Measurements from ENCODE around the gene PPP3R1. TPM values are rescaled to one million over a fixed set of nuclear protein-coding genes. Genes with fewer than 3 reads are reported as not detected.

The PPP3R1 gene
- total RNA-seq, 3 donors from 2014 or later = 73.5 to 84.0 (median 74.2) TPM

- Mint-ChIP-seq H3K27me3 (ENCODE audit: low read depth) (no peaks in the 10 kb centered on the region), H3K36me3 (ENCODE audit: insufficient read depth) (peaks cover 22% of the 10 kb centered on the region), H3K4me3 (no peak overlapping the region), H3K9me3 (no peaks in the 10 kb centered on the region), H3K4me1 (ENCODE audit: low read depth) (peaks cover 13% of the 10 kb centered on the region)
- ATAC-seq = no peak
- DNase-seq = no peak
Measured at GRCh38 chr2:68172990-68173700, 79.2 kb downstream of the PPP3R1 start.

GRCh38 chr2:68172521-68172920, 79.8 kb downstream of the PPP3R1 start:
- DNase-seq = no peak
- H3K36me3 Mint-ChIP-seq (ENCODE audit: insufficient read depth) = peaks cover 26% of the 10 kb centered on the region
- no peak for ATAC-seq
- H3K4me3 Mint-ChIP-seq = no peak overlapping the region
- peaks cover 14% of the 10 kb centered on the region for H3K4me1 Mint-ChIP-seq (ENCODE audit: low read depth)
- H3K27me3 Mint-ChIP-seq (ENCODE audit: low read depth) = no peaks in the 10 kb centered on the region
- H3K9me3 Mint-ChIP-seq = no peaks in the 10 kb centered on the region

- DNase-seq = no peak
- Mint-ChIP-seq H3K9me3 (no peaks in the 10 kb centered on the region), H3K4me1 (ENCODE audit: low read depth) (peaks cover 14% of the 10 kb centered on the region), H3K27me3 (ENCODE audit: low read depth) (no peaks in the 10 kb centered on the region), H3K36me3 (ENCODE audit: insufficient read depth) (peaks cover 28% of the 10 kb centered on the region), H3K4me3 (no peak overlapping the region)
- no peak for ATAC-seq
Measured at GRCh38 chr2:68171684-68172083, 80.6 kb downstream of the PPP3R1 start.

GRCh38 chr2:68171146-68171545, 81.2 kb downstream of the PPP3R1 start:
- H3K27me3 Mint-ChIP-seq (ENCODE audit: low read depth) = no peaks in the 10 kb centered on the region
- peaks cover 31% of the 10 kb centered on the region for H3K36me3 Mint-ChIP-seq (ENCODE audit: insufficient read depth)
- H3K4me1 Mint-ChIP-seq (ENCODE audit: low read depth) = peaks cover 14% of the 10 kb centered on the region
- H3K9me3 Mint-ChIP-seq = no peaks in the 10 kb centered on the region
- ATAC-seq = no peak
- no peak overlapping the region for H3K4me3 Mint-ChIP-seq
- no peak for DNase-seq

GRCh38 chr2:68169308-68169707, 83.0 kb downstream of the PPP3R1 start:
- Mint-ChIP-seq H3K4me3 (no peak overlapping the region), H3K27me3 (ENCODE audit: low read depth) (no peaks in the 10 kb centered on the region), H3K4me1 (ENCODE audit: low read depth) (peaks cover 14% of the 10 kb centered on the region), H3K9me3 (no peaks in the 10 kb centered on the region), H3K36me3 (ENCODE audit: insufficient read depth) (peaks cover 32% of the 10 kb centered on the region)
- DNase-seq (no peak), ATAC-seq (peak; percentile 30 to 59)

GRCh38 chr2:68167186-68167585, 85.1 kb downstream of the PPP3R1 start:
- peaks cover 37% of the 10 kb centered on the region for H3K36me3 Mint-ChIP-seq (ENCODE audit: insufficient read depth)
- H3K27me3 Mint-ChIP-seq (ENCODE audit: low read depth) = no peaks in the 10 kb centered on the region
- H3K9me3 Mint-ChIP-seq = no peaks in the 10 kb centered on the region
- no peak overlapping the region for H3K4me3 Mint-ChIP-seq
- DNase-seq = no peak
- peaks cover 4% of the 10 kb centered on the region for H3K4me1 Mint-ChIP-seq (ENCODE audit: low read depth)
- ATAC-seq = no peak

GRCh38 chr2:68163641-68164040, 88.7 kb downstream of the PPP3R1 start:
- DNase-seq (no peak), ATAC-seq (no peak)
- Mint-ChIP-seq H3K9me3 (no peaks in the 10 kb centered on the region), H3K4me1 (ENCODE audit: low read depth) (peaks cover 18% of the 10 kb centered on the region), H3K4me3 (no peak overlapping the region), H3K36me3 (ENCODE audit: insufficient read depth) (peaks cover 54% of the 10 kb centered on the region), H3K27me3 (ENCODE audit: low read depth) (no peaks in the 10 kb centered on the region)

- H3K27me3 Mint-ChIP-seq (ENCODE audit: low read depth) = no peaks in the 10 kb centered on the region
- ATAC-seq (peak in 1 of 2 donors; percentile 0), DNase-seq (no peak)
- peaks cover 36% of the 10 kb centered on the region for H3K4me1 Mint-ChIP-seq (ENCODE audit: low read depth)
- H3K36me3 Mint-ChIP-seq (ENCODE audit: insufficient read depth) = peaks cover 29% of the 10 kb centered on the region
- H3K9me3 Mint-ChIP-seq = no peaks in the 10 kb centered on the region
- H3K4me3 Mint-ChIP-seq = peak overlapping the region; percentile 98
Measured at GRCh38 chr2:68158134-68158447, 94.2 kb downstream of the PPP3R1 start.

- Mint-ChIP-seq H3K4me1 (ENCODE audit: low read depth) (peaks cover 41% of the 10 kb centered on the region), H3K4me3 (peak within 1 kb of the TSS; percentile 98), H3K36me3 (ENCODE audit: insufficient read depth) (peaks cover 25% of the 10 kb centered on the region), H3K27me3 (ENCODE audit: low read depth) (no peaks in the 10 kb centered on the region), H3K9me3 (no peaks in the 10 kb centered on the region)
- peak; percentile 94 to 95 for ATAC-seq
- peak; percentile 97 for DNase-seq
Measured at GRCh38 chr2:68157402-68158133, 94.8 kb downstream of the PPP3R1 start, which contains the start of gene PNO1. PNO1 (plus strand) TSS chr2:68157888; CDS start chr2:68157935, 47 bp downstream.

GRCh38 chr2:68157002-68157401, 95.3 kb downstream of the PPP3R1 start:
- peak overlapping the region; percentile 98 for H3K4me3 Mint-ChIP-seq
- no peak for DNase-seq
- H3K9me3 Mint-ChIP-seq = no peaks in the 10 kb centered on the region
- peaks cover 47% of the 10 kb centered on the region for H3K4me1 Mint-ChIP-seq (ENCODE audit: low read depth)
- ATAC-seq = peak; percentile 53 to 58
- no peaks in the 10 kb centered on the region for H3K27me3 Mint-ChIP-seq (ENCODE audit: low read depth)
- peaks cover 21% of the 10 kb centered on the region for H3K36me3 Mint-ChIP-seq (ENCODE audit: insufficient read depth)

GRCh38 chr2:68156419-68156818, 95.9 kb downstream of the PPP3R1 start:
- DNase-seq = no peak
- Mint-ChIP-seq H3K9me3 (no peaks in the 10 kb centered on the region), H3K4me1 (ENCODE audit: low read depth) (peaks cover 52% of the 10 kb centered on the region), H3K27me3 (ENCODE audit: low read depth) (no peaks in the 10 kb centered on the region), H3K36me3 (ENCODE audit: insufficient read depth) (peaks cover 22% of the 10 kb centered on the region), H3K4me3 (peak overlapping the region; percentile 98)
- ATAC-seq = no peak

GRCh38 chr2:68155618-68156017, 96.7 kb downstream of the PPP3R1 start:
- no peak for DNase-seq
- Mint-ChIP-seq H3K4me1 (ENCODE audit: low read depth) (peaks cover 52% of the 10 kb centered on the region), H3K9me3 (no peaks in the 10 kb centered on the region), H3K4me3 (peak overlapping the region; percentile 54), H3K27me3 (ENCODE audit: low read depth) (no peaks in the 10 kb centered on the region), H3K36me3 (ENCODE audit: insufficient read depth) (peaks cover 18% of the 10 kb centered on the region)
- ATAC-seq = no peak

GRCh38 chr2:68152681-68153347, 99.5 kb downstream of the PPP3R1 start:
- Mint-ChIP-seq H3K4me3 (peak overlapping the region; percentile 33), H3K9me3 (no peaks in the 10 kb centered on the region), H3K27me3 (ENCODE audit: low read depth) (no peaks in the 10 kb centered on the region), H3K4me1 (ENCODE audit: low read depth) (peaks cover 44% of the 10 kb centered on the region), H3K36me3 (ENCODE audit: insufficient read depth) (peaks cover 7% of the 10 kb centered on the region)
- ATAC-seq = no peak
- DNase-seq = no peak

GRCh38 chr2:68151037-68151436, 101.3 kb downstream of the PPP3R1 start:
- peaks cover 34% of the 10 kb centered on the region for H3K4me1 Mint-ChIP-seq (ENCODE audit: low read depth)
- peaks cover 5% of the 10 kb centered on the region for H3K36me3 Mint-ChIP-seq (ENCODE audit: insufficient read depth)
- no peaks in the 10 kb centered on the region for H3K27me3 Mint-ChIP-seq (ENCODE audit: low read depth)
- no peak for ATAC-seq
- H3K9me3 Mint-ChIP-seq = no peaks in the 10 kb centered on the region
- no peak overlapping the region for H3K4me3 Mint-ChIP-seq
- no peak for DNase-seq

All from activated T-cell treated with anti-CD3 and anti-CD28 coated beads, Interleukin-2, amount 50 U/mL, for 4 hours (primary cell).